Activated CD8-positive, alpha-beta memory T cell treated with anti-CD3 and anti-CD28 coated beads, Interleukin-2, amount 50 U/mL, for 1 hour (primary cell): Measurements from ENCODE around the gene EPS15.
"Not testable (repeated sequence)": the region's sequence is repeated elsewhere in the genome, so short reads cannot be mapped to it uniquely, and the experiment has no call there.

ENCODE experiments used
- DNase-seq: peaks from one replicate; pipeline ENCODE4 v3.0.0-alpha.2; 2020; ENCODE audit errors: extremely low read depth

EPS15 gene

DNA sequence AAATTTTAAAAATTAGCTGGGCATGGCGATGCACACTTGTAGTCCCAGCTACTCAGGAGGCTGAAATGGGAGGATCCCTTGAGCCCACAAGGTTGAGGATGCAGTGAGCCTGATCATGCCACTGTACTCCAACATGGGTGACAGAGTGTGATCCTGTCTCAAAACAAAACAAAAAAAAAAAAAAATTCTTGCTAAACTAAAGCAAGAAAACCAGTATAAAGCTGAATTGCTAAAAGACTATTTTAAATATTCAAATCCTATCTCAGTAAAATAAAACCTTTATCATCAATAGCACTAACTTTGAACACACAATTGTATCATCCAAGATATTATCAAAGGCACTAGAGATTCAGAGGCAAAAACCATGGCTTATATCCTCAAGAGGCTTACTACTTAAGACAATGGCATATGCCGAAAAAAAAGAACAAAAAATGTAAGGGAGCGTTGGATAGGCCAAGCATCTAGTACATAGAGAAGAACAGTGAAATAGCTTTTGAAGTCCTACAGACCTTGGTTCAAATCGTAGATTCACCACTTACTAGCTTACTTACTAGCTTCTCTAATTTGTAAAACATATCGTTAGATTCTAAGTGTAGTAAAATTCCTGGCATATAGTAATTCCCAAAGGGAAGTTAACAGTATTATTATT, 3.6 kb downstream of the EPS15 start:
- DNase-seq: no peak

- no peak for DNase-seq
Observed at GRCh38 chr1:51514733-51515132, 4.3 kb downstream of the EPS15 start.

- DNase-seq: no peak
Observed at GRCh38 chr1:51512606-51513005, 6.5 kb downstream of the EPS15 start.

DNA sequence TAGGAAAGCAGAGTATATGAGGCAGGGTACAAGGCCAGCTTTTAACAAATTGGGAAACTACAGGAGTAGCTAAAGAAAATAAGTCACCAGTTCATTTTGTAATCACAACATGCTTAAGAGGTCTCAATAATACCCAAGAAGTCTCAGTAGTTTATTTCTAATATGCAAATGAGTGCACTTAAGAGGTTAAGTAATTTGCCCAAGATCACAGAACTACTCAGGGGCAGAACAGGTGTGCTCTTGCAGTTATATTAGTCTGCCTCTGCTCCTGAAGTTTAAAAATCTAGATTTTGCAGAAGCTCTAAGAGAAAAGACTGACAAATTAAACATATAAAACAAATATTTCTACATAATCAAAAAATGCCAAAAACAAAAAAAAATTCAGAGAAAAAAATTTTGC, 6.9 kb downstream of the EPS15 start:
- no peak for DNase-seq

DNA sequence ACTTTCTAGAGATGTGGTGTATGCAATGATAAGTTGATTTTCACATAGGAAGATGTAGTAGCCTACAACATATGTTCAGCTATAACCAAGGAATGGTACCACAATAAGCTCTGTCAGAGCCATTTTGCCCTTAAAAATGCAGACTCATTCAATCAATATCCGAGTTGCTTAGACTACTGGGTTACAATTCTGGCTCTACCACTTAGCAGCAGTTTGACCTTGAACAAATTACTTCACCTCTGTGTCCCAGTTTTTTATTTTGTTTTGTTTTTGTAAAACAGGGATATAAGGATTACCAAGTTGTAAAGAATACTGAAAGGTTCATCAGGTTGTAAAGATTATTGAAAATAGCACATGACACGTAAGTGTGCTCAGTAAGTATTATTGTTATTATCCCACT, 9.3 kb downstream of the EPS15 start:
- no peak for DNase-seq

GRCh38 chr1:51506537-51506936, 12.5 kb downstream of the EPS15 start:
- DNase-seq: no peak

DNA sequence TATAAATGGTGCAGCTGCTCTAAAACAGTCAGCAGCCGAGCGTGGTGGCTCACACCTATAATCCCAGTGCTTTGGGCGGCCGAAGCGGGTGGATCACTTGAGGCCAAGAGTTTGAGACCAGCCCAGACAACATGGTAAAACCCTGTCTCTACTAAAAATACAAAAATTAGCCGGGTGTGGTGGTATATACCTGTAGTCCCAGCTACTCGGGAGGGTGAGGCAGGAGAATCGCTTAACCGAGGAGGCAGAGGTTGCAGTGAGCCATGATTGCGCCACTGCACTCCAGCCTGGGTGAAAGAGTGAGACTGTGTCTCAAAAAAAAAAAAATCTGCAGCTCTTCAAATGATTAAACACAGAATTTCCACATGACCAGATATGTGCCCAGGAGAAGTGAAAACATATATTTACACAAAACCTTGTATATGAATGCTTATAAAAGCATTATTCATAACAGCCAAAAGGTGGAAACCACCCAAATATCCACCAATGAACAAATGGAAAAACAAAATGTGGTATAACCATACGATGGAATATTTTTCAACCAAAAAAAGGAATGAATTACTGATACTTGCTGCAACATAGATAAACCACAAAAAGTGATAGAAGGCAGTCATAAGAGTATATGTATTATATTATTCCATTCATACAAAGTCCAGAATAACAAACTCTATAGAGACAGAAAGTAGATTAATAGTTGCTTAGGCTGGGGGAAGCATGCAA, 14.1 kb downstream of the EPS15 start:
- DNase-seq: no peak

DNA sequence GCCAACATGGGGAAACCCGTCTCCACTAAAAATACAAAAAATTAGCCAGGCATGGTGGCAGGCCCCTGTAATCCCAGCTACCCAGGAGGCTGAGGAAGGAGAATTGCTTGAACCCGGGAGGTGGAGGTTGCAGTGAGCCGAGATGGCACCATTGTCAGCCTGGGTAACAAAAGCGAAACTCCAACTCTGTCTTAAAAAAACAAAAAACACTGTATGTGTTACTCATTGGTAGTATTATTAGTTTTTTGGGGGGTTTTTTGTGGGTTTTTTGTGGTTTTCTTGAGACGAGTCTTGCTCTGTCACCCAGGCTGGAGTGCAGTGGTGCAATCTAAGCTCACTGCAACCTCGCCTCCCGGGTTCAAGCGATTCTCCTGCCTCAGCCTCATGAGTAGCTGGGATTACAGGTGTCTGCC, 17.8 kb downstream of the EPS15 start:
- not testable (repeated sequence) for DNase-seq

DNA sequence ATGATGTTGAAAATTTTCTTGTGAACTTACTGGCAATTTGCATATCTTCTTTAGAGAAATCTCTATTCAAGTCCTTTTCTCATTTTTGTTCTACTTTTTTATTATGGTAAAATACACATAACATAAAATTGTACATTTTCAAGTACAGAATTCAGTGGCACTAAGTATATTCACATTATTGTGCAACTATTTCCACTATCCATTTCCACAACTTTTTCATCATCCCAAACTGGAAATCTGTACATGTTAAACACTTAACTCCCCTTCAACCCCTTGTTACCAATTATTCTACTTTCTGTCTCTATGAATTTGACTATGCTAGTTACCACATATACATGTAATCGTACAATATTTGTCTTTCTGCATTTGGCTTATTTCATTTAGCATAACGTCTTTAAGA, 19.4 kb downstream of the EPS15 start:
- DNase-seq: no peak

DNA sequence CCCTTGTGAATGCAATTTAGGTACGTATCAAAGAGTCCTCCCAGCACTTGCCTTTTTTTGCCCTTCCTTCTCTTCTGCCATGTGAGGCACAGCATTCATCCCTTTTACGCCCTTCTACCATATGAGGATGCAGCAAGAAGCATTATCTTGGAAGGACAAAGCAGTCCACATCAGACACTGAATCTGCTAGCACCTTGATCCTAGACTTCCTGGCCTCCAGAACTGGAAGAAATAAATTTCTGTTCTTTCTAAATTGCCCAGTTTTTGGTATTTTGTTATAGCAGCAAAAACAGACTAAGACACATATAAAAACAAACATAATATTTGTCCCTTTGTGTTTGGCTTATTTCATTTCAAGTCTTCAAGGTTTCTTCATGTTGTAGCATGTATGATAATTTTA, 20.1 kb downstream of the EPS15 start:
- DNase-seq: no peak

GRCh38 chr1:51497340-51497739, 21.7 kb downstream of the EPS15 start:
- no peak for DNase-seq

DNA sequence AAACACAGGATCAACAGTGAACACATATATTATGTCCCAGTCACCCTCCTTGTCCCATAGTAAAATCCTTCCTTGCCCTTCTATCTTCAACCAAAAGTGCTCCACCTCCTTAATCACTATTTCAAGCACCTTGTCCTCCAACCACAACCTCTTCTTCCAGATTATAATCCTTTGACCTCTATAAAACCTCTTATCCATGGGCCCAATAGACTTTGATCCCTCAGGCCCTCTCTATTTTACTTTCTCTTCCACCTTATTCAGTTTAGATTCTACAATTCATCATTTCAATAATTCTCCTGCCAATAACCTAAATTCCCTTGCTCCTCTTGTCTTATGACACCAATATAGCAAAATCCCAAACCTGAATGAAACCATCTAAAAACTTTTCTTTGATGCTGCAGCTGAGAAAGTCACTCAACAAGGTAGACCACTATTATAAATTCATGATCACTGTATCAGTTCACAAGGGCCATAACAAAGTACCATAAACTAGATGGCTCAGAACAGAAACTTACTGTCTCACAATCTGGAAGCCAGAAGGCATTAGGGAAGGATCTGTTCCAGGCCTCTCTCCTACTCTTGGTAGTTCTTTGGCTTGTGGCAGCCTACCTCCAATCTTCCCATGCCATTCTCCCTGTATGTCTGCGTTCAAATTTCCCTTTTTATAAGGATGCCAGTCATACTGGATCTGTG, 24.8 kb downstream of the EPS15 start:
- no peak for DNase-seq

DNA sequence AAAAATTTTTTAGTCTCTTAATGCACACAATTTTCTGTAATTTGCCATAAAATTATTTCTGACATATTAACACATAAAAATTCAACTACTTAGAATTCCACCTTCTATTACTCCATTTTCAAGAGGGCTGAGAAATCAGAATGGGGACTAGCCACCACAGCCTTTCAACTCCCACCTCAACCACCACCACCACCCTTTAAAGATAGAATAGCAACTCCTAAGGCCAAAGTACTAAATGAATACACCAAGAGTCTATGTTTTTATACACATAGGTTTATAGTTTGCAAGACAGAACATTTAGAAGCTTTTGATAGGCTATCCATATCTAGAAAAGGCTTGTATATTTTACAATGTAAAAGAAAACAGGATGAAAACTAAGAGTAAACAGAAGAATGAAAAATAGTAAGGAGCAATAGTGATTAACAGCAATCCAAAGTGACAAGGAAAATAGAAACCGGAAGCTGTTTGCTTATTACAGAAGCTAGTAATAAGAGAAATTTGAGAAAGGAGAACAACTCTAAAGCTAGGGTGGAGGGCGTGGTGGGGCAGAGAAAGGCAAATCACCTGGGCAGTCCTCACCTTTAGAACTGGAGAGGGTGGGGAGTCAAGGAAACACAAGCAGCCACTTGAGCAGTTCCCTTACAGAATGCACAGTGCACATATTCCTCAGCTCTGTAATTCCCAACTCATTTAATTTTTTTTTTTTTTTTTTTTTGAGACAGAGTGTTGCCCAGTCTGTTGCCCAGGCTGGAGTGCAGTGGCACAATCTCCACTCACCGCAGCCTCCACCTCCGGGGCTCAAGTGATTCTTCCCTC, 27.7 kb downstream of the EPS15 start:
- no peak for DNase-seq

DNA sequence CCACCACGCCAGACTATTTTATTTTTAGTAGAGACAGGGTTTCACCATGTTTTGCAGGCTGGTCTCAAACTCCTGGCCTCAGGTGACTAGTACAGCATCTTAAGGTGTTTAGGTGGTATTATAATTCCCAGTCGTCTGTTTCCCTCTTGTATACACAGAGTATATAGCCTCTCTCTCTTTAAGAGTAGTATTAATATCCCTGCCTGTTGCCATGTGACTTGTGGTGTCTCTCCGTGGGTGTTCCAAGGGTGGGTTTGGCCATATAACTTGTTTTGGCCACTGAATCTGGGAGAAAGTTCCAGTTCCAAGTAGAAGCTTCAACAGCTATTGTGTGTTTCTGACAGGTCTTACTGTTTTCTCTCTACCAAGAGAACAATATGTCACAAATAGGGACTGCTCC, 29.6 kb downstream of the EPS15 start:
- DNase-seq: no peak

DNA sequence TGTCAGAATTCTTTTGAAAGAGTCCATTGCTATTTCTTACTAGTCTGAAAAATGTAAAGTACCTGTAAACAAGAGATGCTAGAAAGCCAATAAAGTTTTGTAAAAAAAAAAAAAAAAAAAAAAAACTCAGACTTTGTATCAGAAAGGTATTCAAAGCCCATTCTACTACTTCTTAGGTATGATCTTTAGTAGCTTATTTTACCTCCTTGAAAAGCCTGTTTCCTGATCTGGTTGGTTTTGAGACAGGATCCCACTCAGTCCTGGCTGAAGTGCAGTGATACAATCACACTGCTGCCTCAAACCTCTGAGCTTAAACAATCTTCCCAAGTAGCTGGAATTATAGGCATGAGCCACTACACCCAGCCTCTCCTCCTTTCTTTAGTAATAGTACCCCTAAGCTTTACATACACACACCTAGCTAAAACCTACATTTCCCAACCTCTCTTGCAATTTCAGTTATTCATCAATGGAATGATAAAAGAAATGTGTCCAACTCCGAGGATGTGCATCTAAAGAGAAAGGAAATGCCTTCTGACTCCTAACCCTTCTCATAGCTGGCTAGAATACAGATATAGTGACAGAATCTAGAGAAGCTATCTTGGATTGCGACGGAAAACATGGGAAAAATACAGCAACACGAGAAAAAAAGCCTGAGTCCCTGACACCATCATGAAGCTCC, 30.6 kb downstream of the EPS15 start:
- DNase-seq: no peak

DNA sequence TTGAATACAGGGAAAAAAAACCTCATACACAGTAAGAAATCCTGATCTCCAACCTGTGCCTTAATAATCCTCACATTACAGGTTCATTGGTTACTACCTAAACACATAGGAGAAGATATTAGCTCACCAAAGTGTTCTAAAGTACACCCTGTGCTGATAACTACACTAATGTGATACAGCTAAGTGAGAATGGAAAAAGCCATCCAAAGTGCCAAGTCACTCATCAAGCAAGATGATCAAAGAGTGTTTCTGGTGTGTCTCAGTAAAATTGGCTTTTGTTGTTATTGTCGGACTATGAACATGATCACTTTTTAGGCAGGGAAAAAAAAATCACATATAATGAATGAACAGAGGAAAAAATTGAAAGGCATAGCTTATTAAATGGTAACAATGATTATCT, 31.4 kb downstream of the EPS15 start:
- DNase-seq: no peak

DNA sequence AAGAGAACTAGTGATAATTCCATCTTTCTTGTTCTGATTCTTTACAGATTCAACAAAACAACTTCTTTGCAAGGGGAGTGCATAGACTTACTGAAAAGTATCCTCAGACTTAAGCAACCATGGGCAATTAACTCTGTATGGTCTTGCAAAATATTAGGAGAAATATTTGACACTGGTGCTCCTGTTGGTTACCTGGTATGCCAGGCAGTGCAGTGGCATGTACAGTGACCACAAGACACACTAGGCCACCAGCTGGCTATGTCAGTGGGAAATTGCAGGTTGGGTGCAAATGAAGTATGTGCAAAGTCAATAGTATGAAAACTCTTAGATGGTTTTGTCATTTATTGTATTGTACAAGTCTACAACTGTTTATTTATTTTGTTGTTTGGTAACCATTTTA, 34.5 kb downstream of the EPS15 start:
- no peak for DNase-seq

GRCh38 chr1:51482881-51483280, 36.2 kb downstream of the EPS15 start:
- no peak for DNase-seq

- not testable (repeated sequence) for DNase-seq
Observed at GRCh38 chr1:51474832-51475620, 44.0 kb downstream of the EPS15 start.

DNA sequence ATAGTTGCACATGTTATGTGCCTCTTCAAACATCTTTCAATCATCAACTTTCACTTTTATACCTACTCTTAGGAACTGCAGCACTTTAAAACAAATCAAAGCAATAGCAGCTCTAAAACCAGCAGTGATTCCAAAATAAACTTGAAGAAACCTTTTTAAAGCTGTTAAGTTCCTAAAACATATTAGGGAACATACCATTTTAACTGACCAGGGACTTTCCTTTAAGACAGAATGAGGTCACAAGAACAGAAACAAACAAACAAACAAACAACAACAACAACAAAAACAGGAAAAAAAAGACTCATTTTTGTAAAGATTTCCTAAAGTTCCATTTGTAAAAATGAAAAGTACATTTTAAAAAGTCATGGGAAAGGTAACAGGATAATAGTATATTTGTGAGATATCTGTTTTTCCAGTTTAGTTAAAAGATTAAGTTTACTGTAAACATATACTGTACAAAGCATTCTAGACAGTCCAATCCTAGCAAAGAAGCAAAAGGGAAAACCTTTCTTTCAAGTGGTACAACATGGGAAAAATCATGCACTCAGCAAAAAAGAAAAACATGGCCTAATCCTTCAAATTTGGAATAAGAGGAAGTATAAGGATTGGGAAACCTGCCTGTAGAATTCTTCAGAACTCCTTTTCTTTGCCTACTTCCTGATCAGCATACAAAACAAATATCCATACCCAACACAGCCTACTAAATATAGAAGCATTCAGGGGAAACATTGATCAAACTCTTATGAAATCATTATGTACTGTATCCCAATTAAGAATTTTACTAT, 45.5 kb downstream of the EPS15 start:
- no peak for DNase-seq
